ENCODE data around the gene SCN4B. TPM values are rescaled to one million over a fixed set of nuclear protein-coding genes. Genes with fewer than 3 reads are reported as not detected.

The SCN4B gene
- total and polyA plus RNA-seq, 2 of the 4 experiments (the other 2 are of a cell fraction): 0.18 to 0.44 TPM

GRCh38 chr11:118126082-118126838 lies 26.4 kb downstream of the SCN4B start:
- no peaks in the 10 kb centered on the region for H3K4me1 ChIP-seq (ENCODE audit: control insufficient read depth, insufficient read depth, low read length)
- H4K91ac ChIP-seq (ENCODE audit: insufficient read depth, low read depth, low read length): no peak overlapping the region
- no peak overlapping the region for H4K5ac ChIP-seq (ENCODE audit: low read depth, low read length)
- 100% methylated on average over 1 of the region's 7 CpGs; no CpG with 5 or more reads in 1 of the 2 experiments for WGBS, 2 experiments (ENCODE audit: extremely low coverage in 2 of 2, insufficient read length in 1 of 2)
- H2BK5ac ChIP-seq (ENCODE audit: low read depth, low read length, poor library complexity, severe bottlenecking): no peak overlapping the region
- H3K23ac ChIP-seq (ENCODE audit: low read depth, low read length): no peak overlapping the region
- ChIA-PET CTCF (no interaction called here), POLR2A (ENCODE audit: unreplicated experiment) (no interaction called here)
- no peaks in the 10 kb centered on the region for H4K20me1 ChIP-seq (ENCODE audit: insufficient read depth, low read length)
- no peak overlapping the region for H3K18ac ChIP-seq (ENCODE audit: low read depth, low read length)
- no peak overlapping the region for H3K4me3 ChIP-seq (ENCODE audit: insufficient read depth, low read depth, low read length)
- H3K9me1 ChIP-seq (ENCODE audit: insufficient read depth, low read length): no peaks in the 10 kb centered on the region
- no peak overlapping the region for H2AK5ac ChIP-seq (ENCODE audit: low read depth, low read length)
- DNase-seq (no peak), ATAC-seq (ENCODE audit: low read depth) (no peak)
- no peak overlapping the region for H2BK15ac ChIP-seq (ENCODE audit: low read depth, low read length)
- no peaks in the 10 kb centered on the region for H3K36me3 ChIP-seq (ENCODE audit: control insufficient read depth, insufficient read depth, low read length)
- BruUV-seq (replicated peaks): no TSS peak
- no peak overlapping the region for H3K27ac ChIP-seq (ENCODE audit: insufficient read depth, low read length)
- intact Hi-C loops (cut with micrococcal nuclease): no loop called here
- dilution Hi-C loops (cut with HindIII; ENCODE audit: low sequenced_read_pairs, unreplicated experiment): no loop called here
- H3K56ac ChIP-seq (ENCODE audit: extremely low read depth, insufficient read depth, low read length): no peak overlapping the region
- H3K14ac ChIP-seq (replicated peaks; ENCODE audit: low read depth, low read length): no peak overlapping the region
- no peak for TF ChIP-seq RFX5 (IDR thresholded peaks at IDR 0.05; ENCODE audit: low read depth, low read length)
- no peak for TF ChIP-seq RCOR1 (IDR thresholded peaks at IDR 0.05; ENCODE audit: insufficient replicate concordance, low read length)
- TF ChIP-seq MAZ (IDR thresholded peaks at IDR 0.05; ENCODE audit: borderline replicate concordance, low read depth, low read length): no peak
- TF ChIP-seq CHD1 (IDR thresholded peaks at IDR 0.05; ENCODE audit: low read depth, low read length): no peak
- no peak for TF ChIP-seq SMC3 (IDR thresholded peaks at IDR 0.05; ENCODE audit: low read depth, low read length)
- TF ChIP-seq MAFK (IDR thresholded peaks at IDR 0.05; ENCODE audit: low read depth, low read length): no peak
- TF ChIP-seq NFE2L2 (IDR thresholded peaks at IDR 0.05; ENCODE audit: low read depth, low read length): no peak
- no peak for TF ChIP-seq FOS (IDR thresholded peaks at IDR 0.05; ENCODE audit: low read depth, low read length)
- no peak for TF ChIP-seq POLR2A (IDR thresholded peaks at IDR 0.05; ENCODE audit: low read depth, low read length)
- TF ChIP-seq CTCF (conservative IDR thresholded peaks at IDR 0.05; ENCODE audit: low read depth, low read length): no peak
- no peak for TF ChIP-seq CEBPB (IDR thresholded peaks at IDR 0.05; ENCODE audit: low read depth, low read length)
- no peak for TF ChIP-seq RAD21 (IDR thresholded peaks at IDR 0.05; ENCODE audit: low read length)
- TF ChIP-seq BHLHE40 (IDR thresholded peaks at IDR 0.05; ENCODE audit: low read depth, low read length): no peak
- TF ChIP-seq, protein P1, sequence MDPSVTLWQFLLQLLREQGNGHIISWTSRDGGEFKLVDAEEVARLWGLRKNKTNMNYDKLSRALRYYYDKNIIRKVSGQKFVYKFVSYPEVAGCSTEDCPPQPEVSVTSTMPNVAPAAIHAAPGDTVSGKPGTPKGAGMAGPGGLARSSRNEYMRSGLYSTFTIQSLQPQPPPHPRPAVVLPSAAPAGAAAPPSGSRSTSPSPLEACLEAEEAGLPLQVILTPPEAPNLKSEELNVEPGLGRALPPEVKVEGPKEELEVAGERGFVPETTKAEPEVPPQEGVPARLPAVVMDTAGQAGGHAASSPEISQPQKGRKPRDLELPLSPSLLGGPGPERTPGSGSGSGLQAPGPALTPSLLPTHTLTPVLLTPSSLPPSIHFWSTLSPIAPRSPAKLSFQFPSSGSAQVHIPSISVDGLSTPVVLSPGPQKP (IDR thresholded peaks at IDR 0.05; ENCODE audit: borderline replicate concordance, low read depth, low read length): no peak
- no peak for TF ChIP-seq MXI1 (IDR thresholded peaks at IDR 0.05; ENCODE audit: borderline replicate concordance, low read depth, low read length)
- no peak for TF ChIP-seq USF2 (IDR thresholded peaks at IDR 0.05; ENCODE audit: low read depth, low read length)
- no peak overlapping the region for H4K8ac ChIP-seq (ENCODE audit: low read depth in 2 of 2, low read length in 2 of 2)
- H2AK9ac ChIP-seq (replicated peaks; ENCODE audit: low read depth, low read length, poor library complexity): no peak overlapping the region
- in situ Hi-C loops (cut with MboI; ENCODE audit: low sequenced_read_pairs): no loop called here
- no peak overlapping the region for H3K4ac ChIP-seq (ENCODE audit: low read depth, low read length)
- no peaks in the 10 kb centered on the region for H3K9me3 ChIP-seq (ENCODE audit: control insufficient read depth, insufficient read depth, low read length)
- no peak overlapping the region for H3K4me2 ChIP-seq (ENCODE audit: low read depth, low read length)
- H3K9ac ChIP-seq (ENCODE audit: low read depth, low read length): no peak overlapping the region
- no peaks in the 10 kb centered on the region for H3K79me1 ChIP-seq (ENCODE audit: low read depth in 1 of 2, low read length in 2 of 2)
- H3K27me3 ChIP-seq (ENCODE audit: control insufficient read depth, insufficient read depth, low read length): no peaks in the 10 kb centered on the region; the same call in 1 of the 2 replicates
- H2AFZ ChIP-seq (replicated peaks; ENCODE audit: low read length, poor library complexity): no peak overlapping the region
- H2BK20ac ChIP-seq (ENCODE audit: low read depth, low read length): no peak overlapping the region
- H2BK120ac ChIP-seq (ENCODE audit: low read depth, low read length): no peak overlapping the region
